ENCODE measurements around the gene CLCN7. TPM values are rescaled to one million over a fixed set of nuclear protein-coding genes. Genes with fewer than 3 reads are reported as not detected.

CLCN7 gene, protein sequence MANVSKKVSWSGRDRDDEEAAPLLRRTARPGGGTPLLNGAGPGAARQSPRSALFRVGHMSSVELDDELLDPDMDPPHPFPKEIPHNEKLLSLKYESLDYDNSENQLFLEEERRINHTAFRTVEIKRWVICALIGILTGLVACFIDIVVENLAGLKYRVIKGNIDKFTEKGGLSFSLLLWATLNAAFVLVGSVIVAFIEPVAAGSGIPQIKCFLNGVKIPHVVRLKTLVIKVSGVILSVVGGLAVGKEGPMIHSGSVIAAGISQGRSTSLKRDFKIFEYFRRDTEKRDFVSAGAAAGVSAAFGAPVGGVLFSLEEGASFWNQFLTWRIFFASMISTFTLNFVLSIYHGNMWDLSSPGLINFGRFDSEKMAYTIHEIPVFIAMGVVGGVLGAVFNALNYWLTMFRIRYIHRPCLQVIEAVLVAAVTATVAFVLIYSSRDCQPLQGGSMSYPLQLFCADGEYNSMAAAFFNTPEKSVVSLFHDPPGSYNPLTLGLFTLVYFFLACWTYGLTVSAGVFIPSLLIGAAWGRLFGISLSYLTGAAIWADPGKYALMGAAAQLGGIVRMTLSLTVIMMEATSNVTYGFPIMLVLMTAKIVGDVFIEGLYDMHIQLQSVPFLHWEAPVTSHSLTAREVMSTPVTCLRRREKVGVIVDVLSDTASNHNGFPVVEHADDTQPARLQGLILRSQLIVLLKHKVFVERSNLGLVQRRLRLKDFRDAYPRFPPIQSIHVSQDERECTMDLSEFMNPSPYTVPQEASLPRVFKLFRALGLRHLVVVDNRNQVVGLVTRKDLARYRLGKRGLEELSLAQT
- 100 to 1,000 TPM in 1 of 2 donors, 10 to 100 TPM in 1; 27.2 to 115 TPM for total RNA-seq

DNA sequence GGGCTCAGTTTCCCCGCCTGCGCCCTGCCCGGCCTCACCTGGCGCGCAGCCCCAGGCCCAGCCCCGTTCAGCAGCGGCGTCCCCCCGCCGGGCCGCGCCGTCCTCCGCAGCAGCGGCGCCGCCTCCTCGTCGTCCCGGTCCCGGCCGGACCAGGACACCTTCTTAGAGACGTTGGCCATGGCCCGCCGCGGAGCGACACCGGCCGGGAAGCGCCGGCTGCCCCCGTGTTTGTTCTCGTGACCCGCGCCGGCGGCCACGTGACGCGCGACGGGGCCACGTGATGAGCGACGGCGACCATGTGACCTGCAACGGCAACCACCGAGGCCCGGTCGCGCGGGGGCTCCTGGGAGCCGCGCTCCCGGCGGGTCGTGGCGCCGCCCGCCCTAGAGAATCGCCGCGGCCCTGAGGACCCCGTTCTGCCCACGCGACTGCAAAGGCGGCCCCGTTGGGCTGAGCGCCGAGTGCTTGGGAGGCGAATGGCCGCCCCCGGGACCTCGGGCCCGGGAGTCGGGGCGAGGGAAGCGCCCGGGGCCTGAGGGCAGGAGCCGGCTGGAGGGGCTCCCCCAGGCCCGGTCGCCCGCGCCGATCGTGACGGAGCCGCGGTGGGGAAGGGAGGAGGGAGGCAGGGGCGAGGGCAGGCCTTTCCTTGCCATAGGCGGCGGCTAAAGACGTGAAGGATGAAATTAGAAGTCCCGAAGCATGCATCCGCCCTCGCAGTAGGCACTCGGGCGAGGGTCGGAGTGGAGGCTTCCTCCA lies at the start of gene CLCN7:
TSS of gene CLCN7 (minus strand) at position 233 of the 756 bp plus-strand sequence. CDS start at position 179, 54 bp downstream.
- peaks cover 23% of the 10 kb centered on the region for H3K4me1 ChIP-seq
- H3K9me3 ChIP-seq: no peaks in the 10 kb centered on the region
- H3K27me3 ChIP-seq: no peaks in the 10 kb centered on the region
- peak within 1 kb of the TSS; percentile 71 to 91 for H3K4me3 ChIP-seq
- intact Hi-C loops (cut with DNase I): no loop called here
- peak; percentile 89 to 94 (median 90) for DNase-seq
- peak; percentile 90 for ATAC-seq
- whole genome bisulfite sequencing, 2 donors: 1% methylated on average over 94 of the region's 99 CpGs; no CpG with 5 or more reads in 1 of the 2 donors
- peak within 1 kb of the TSS; percentile 75 to 90 (median 82) for H3K27ac ChIP-seq
- peak; percentile 79 to 92 (median 85) for TF ChIP-seq POLR2A (IDR thresholded peaks at IDR 0.05)
- no peak for TF ChIP-seq CTCF (IDR thresholded peaks at IDR 0.05)
- no peaks in the 10 kb centered on the region for H3K36me3 ChIP-seq (replicated peaks in 1 of 2; ENCODE audit: insufficient read depth in 1 of 2, low read depth in 2 of 2)

DNA sequence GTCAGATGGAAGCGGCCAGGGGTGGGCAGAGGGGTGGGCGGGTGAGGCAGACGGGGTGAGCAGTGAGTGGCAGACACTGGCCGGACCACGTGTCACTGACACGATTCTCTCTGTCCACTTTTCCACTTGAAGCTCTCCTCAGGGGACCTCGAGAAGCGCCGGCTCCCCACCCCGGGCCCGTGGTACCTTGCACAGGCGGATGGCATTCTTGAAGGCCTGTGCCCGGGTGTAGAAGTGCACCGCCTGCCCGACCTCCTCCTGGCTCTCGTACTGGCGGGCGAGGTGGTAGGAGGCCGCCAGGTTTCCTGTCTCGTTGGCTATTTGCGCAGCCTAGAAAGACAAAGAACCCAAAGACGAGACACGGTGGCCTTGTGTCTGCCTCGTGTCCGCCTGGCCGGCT lies 49.5 kb upstream of the CLCN7 start:
- no peaks in the 10 kb centered on the region for H3K9me3 ChIP-seq
- H3K27ac ChIP-seq: no peak overlapping the region
- H3K4me3 ChIP-seq: no peak overlapping the region
- TF ChIP-seq POLR2A (IDR thresholded peaks at IDR 0.05): no peak
- TF ChIP-seq CTCF (IDR thresholded peaks at IDR 0.05): no peak
- whole genome bisulfite sequencing, 2 donors: 93 to 94% methylated on average over 12 to 25 of the region's 26 CpGs
- no peaks in the 10 kb centered on the region for H3K27me3 ChIP-seq
- DNase-seq (no peak), ATAC-seq (no peak)
- H3K4me1 ChIP-seq: peaks cover 15% of the 10 kb centered on the region
- no peaks in the 10 kb centered on the region for H3K36me3 ChIP-seq (replicated peaks in 1 of 2; ENCODE audit: insufficient read depth in 1 of 2, low read depth in 2 of 2)
- intact Hi-C loops (cut with DNase I): no loop called here

DNA sequence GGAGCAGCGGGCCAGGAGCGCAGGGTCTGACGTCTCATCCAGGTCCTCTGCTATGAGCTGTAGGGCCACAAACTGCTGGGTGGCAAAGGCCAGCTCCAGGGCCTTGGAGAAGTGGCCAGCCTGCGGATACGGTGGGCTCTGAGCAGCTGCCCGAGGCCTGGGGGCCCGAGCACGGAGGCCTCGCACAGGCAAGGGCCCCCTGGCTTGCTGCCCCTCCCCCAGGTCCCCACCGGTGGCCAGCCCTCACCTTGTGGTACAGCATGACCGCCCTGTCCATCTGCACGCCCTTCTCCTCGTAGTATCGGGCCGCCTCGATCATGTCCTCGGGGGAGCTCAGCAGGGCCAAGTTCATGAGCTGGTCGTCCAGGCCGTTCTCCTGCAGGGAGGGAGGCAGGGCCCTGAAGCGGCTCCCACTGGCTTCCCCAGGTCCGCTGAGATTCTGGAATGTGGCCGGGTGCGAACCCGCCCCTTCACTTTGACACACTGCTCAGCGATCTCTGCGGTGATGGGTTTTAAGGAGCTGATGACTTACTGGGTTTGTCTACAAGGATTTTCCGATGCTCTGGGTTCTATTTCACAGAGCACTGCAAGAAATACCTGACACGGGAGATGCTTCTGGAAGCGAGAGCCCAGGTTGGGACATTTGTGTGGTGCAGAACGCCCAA lies 48.9 kb upstream of the CLCN7 start:
- Histone ChIP-seq H3K27me3 (no peaks in the 10 kb centered on the region), H3K4me3 (no peak overlapping the region), H3K36me3 (replicated peaks in 1 of 2; ENCODE audit: insufficient read depth in 1 of 2, low read depth in 2 of 2) (no peaks in the 10 kb centered on the region), H3K4me1 (peaks cover 13% of the 10 kb centered on the region), H3K9me3 (no peaks in the 10 kb centered on the region), H3K27ac (no peak overlapping the region)
- ATAC-seq (no peak), DNase-seq (no peak)
- intact Hi-C loops (cut with DNase I): no loop called here
- TF ChIP-seq POLR2A (IDR thresholded peaks at IDR 0.05) (no peak), CTCF (IDR thresholded peaks at IDR 0.05) (no peak)
- 91 to 94% methylated on average over 25 to 27 of the region's 30 CpGs for WGBS, 2 donors

DNA sequence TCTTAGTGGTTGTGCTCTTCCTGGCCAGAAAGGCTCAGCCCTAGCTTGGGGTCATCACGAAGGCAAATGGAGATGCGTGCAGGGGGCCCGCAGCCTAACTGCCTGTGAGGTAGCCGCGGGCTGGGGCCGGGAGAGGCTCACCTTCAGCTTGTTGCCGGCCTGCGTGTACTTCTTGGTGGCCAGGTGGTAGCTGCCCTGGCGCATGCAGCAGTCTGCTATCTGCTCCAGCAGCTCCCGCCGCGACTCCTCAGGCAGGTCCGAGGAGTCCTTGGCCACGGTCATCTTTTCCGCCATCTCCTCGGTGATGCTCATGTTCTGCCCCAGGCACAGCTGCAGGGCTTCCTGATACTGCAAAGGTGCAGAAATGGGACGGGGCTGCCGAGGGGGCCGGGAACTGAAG lies 45.6 kb upstream of the CLCN7 start:
- H3K27ac ChIP-seq: no peak overlapping the region
- intact Hi-C loops (cut with DNase I): no loop called here
- TF ChIP-seq CTCF (IDR thresholded peaks at IDR 0.05): no peak
- TF ChIP-seq POLR2A (IDR thresholded peaks at IDR 0.05): no peak
- no peaks in the 10 kb centered on the region for H3K36me3 ChIP-seq (replicated peaks in 1 of 2; ENCODE audit: insufficient read depth in 1 of 2, low read depth in 2 of 2)
- no peak for ATAC-seq
- DNase-seq: no peak
- WGBS, 2 donors: 91% methylated on average over 12 to 19 of the region's 19 CpGs
- H3K4me3 ChIP-seq: no peak overlapping the region
- no peaks in the 10 kb centered on the region for H3K4me1 ChIP-seq
- no peaks in the 10 kb centered on the region for H3K9me3 ChIP-seq
- no peaks in the 10 kb centered on the region for H3K27me3 ChIP-seq

Data from body of pancreas (tissue), 4 donors.